Transverse colon (tissue), 4 donors: ENCODE data around the gene NEK1.

Source experiments
- EP300 ChIP-seq: sonication (generic); formaldehyde crosslinking; IDR thresholded peaks from one replicate; pipeline ENCODE4 v1.6.1; 2017; ENCODE audit warnings: antibody characterized with exemption, low read depth
- POLR2A ChIP-seq: fragments of 450-650 bp; IDR thresholded peaks from one replicate; pipeline ENCODE4 v1.6.1; 2016; ENCODE audit warnings: antibody characterized with exemption, mild to moderate bottlenecking, moderate library complexity
- POLR2AphosphoS5 ChIP-seq, 3 donors: sonication (generic); formaldehyde crosslinking; IDR thresholded peaks; one replicate each; pipeline ENCODE4 v1.6.1; 2016; ENCODE audit warnings: antibody characterized with exemption in 3 of 3
- TF ChIP-seq, protein P1 (sequence below), 5 experiments: fragments of 200-600 bp in 3 of 5; fragments of 450-650 bp in 2 of 5; sonication (generic) in 3 of 5; IDR thresholded peaks; 1 replicate in 2 of 5; 2 replicates in 3 of 5; pipeline ENCODE4 v1.5.1; 2016 to 2017; ENCODE audit warnings: antibody characterized with exemption in 5 of 5, inconsistent platforms in 3 of 5, mild to moderate bottlenecking in 2 of 5, moderate library complexity in 1 of 5

DNA sequence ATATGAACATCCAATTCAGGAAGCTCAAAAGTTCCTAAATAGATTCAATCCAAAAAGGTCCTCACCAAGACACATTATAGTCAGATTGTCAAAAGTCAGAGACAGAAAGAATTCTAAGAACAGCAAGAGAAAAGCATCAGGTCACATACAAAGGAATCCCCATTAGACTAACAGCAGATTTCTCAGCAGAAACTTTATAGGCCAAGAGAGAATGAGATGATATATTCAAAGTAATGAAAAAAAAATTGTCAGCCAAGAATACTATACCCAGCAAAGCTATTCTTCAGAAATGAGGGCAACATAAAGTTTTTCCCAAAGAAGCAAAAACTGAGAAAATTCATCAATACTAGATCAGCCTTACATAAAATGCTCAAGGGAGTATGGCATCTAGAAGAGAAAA lies 235.0 kb downstream of the NEK1 start:
- TF ChIP-seq, protein P1, sequence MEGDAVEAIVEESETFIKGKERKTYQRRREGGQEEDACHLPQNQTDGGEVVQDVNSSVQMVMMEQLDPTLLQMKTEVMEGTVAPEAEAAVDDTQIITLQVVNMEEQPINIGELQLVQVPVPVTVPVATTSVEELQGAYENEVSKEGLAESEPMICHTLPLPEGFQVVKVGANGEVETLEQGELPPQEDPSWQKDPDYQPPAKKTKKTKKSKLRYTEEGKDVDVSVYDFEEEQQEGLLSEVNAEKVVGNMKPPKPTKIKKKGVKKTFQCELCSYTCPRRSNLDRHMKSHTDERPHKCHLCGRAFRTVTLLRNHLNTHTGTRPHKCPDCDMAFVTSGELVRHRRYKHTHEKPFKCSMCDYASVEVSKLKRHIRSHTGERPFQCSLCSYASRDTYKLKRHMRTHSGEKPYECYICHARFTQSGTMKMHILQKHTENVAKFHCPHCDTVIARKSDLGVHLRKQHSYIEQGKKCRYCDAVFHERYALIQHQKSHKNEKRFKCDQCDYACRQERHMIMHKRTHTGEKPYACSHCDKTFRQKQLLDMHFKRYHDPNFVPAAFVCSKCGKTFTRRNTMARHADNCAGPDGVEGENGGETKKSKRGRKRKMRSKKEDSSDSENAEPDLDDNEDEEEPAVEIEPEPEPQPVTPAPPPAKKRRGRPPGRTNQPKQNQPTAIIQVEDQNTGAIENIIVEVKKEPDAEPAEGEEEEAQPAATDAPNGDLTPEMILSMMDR (IDR thresholded peaks at IDR 0.05), result no peak
- no peak for TF ChIP-seq POLR2A
- TF ChIP-seq EP300, result no peak
- no peak for TF ChIP-seq POLR2AphosphoS5 (IDR thresholded peaks at IDR 0.05)
